ENCODE results near the gene SLC1A6.
A peak's percentile ranks its signal among the peaks of the same experiment; 100 is the strongest.
"Not testable (repeated sequence)": the region's sequence is repeated elsewhere in the genome, so short reads cannot be mapped to it uniquely, and the experiment has no call there.

Gene SLC1A6

DNA sequence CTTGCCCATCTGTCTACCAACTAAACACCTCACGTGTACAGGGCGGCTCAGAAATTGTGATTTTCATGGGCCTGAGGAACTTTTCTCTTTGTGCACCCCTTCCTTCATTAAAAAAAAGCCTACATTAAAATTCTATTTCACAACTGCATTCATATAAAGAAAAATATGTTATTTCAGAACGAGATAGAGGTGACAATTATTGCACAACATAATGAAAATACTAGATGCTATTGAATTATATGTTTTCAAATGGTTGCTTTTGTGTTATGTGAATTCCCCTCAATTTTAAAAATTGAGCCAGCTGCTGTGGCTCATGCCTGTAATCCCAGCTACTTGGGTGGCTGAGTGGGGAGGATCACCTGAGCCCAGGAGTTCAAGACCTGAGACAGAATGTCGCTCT, 5.2 kb downstream of the SLC1A6 start:
- Mint-ChIP-seq H3K4me3 (no peak overlapping the region), H3K9me3 (no peaks in the 10 kb centered on the region), H3K27ac (no peak overlapping the region), H3K4me1 (peaks cover 9% of the 10 kb centered on the region), H3K36me3 (no peaks in the 10 kb centered on the region)
- ATAC-seq (no peak), DNase-seq (ENCODE audit: low spot score in 2 of 2) (no peak)

DNA sequence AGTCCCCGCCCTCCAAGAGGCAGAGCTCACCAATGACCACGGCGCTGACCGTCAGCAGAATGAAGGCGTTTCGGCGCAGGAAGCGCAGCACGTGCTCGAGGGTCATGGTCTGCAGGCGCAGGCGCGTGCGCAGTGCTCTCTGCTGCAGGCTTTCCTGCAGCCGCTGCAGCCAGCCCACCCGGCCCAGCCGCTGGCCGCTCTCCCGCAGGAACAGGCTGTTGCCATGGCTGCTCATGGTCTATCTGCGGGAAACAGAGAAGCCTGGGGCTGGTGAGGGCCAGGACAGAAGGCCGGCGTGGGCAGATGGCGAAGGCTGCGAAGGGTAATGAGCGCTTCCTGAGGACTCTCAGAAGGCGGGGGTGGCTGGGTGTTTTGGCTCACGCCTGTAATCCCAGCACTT, 7.0 kb downstream of the SLC1A6 start:
- Mint-ChIP-seq H3K36me3 (no peaks in the 10 kb centered on the region), H3K9me3 (no peaks in the 10 kb centered on the region), H3K4me3 (no peak overlapping the region), H3K4me1 (no peaks in the 10 kb centered on the region), H3K27ac (no peak overlapping the region)
- DNase-seq (ENCODE audit: low spot score in 2 of 2) (no peak), ATAC-seq (no peak)

DNA sequence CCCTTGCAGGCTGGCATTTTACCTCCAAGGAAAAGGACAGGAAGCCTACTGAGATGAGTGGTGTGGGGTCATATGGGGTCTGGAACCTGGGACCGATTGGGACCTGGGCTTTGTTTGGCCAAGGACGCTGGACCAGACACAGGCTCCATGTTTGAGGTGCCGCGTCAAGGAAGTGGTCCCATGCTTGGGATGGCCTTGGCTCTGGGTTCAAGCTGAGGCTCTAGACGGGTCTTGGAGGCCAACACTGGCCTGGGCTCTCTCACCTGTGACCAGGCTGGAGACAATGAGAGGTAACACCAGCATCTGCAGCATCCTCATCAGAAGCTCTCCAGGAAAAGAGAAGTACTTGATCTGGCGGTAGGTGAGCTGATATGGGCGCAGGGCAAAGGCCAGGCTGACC, 8.2 kb downstream of the SLC1A6 start:
- H3K36me3 Mint-ChIP-seq = no peaks in the 10 kb centered on the region
- no peaks in the 10 kb centered on the region for H3K4me1 Mint-ChIP-seq
- H3K27ac Mint-ChIP-seq = no peak overlapping the region
- no peak overlapping the region for H3K4me3 Mint-ChIP-seq
- no peak for ATAC-seq
- no peaks in the 10 kb centered on the region for H3K9me3 Mint-ChIP-seq
- no peak for DNase-seq (ENCODE audit: low spot score in 2 of 2)

DNA sequence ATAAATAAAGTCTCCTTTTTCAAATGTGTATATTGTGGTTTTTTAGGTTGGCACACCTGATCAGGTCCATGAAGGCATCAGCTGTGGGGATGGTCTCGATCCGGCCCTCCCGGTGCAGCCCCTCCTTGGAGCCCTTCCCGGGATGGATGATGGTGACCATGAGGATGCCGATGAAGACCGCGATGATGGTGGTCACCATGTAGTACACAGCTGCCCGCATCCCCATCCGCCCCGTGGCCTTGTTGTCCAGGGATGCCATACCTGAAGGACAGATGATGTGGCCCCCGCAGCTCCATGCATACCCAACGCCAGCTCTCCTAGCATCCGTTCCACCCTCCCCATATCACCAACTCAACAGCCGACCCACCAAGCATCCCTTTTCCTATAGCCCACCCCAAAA, 11.4 kb downstream of the SLC1A6 start:
- Mint-ChIP-seq H3K27ac (no peak overlapping the region), H3K4me1 (no peaks in the 10 kb centered on the region), H3K4me3 (no peak overlapping the region), H3K36me3 (no peaks in the 10 kb centered on the region), H3K9me3 (no peaks in the 10 kb centered on the region)
- ATAC-seq (no peak), DNase-seq (ENCODE audit: low spot score in 2 of 2) (no peak)

DNA sequence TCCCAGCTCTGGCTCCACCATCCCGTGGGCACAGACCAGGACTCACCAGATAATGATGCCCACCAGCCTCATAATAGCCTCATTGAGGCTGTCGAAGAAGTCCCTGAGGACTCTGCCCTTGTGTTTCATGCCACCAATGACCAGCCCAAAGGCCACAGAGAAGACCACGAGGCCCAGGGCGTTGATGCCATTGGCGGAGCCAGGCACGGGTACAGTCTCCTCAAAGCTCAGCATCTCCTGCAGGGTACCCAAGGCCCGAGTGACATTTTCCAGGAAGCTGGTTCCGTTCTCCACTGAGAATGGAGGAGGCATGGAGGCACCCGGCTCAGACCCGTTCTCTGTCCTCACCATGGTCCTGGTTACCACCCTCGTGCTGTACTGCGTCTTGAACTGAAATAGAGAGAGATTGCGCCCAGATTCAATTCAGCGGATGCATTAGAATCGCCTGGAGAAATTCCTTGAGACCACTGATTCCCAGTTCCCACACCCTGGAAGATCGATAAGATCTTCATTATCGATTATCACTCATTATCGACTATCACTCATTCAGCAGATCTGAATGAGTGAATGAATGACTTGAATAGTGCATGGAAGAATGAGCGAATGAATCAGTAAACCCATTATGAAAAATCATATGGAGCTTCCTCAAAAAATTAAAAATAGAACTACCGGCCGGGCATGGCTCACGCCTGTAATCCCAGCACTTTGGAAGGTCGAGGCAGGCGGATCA, 17.5 kb downstream of the SLC1A6 start:
- Mint-ChIP-seq H3K36me3 (no peaks in the 10 kb centered on the region), H3K4me1 (no peaks in the 10 kb centered on the region), H3K27ac (no peak overlapping the region), H3K4me3 (no peak overlapping the region), H3K9me3 (peaks cover 9% of the 10 kb centered on the region)
- ATAC-seq = no peak
- no peak for DNase-seq (ENCODE audit: low spot score in 2 of 2)

DNA sequence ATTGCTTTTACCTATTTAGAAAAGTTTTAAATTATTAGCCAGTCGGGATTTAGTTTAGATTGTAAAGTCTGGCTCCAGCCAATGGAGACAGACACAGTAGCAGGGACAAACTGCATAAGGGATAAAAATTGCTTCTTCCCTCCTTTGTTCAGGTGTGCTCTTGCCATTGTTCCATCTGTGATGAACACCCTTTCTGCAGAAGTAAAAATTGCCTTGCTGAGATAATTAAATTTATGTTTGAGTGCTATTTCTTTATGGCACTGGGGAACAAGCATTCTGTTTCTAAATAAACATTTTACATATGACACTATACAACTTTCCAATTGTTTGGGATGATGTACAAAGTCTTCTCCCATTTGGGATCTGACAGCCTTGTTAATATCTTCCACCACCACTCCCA, 20.4 kb downstream of the SLC1A6 start:
- no peak overlapping the region for H3K4me3 Mint-ChIP-seq
- no peak for DNase-seq (ENCODE audit: low spot score in 2 of 2)
- ATAC-seq = no peak
- no peak overlapping the region for H3K27ac Mint-ChIP-seq
- H3K9me3 Mint-ChIP-seq = peaks cover 13% of the 10 kb centered on the region
- no peaks in the 10 kb centered on the region for H3K36me3 Mint-ChIP-seq
- H3K4me1 Mint-ChIP-seq = no peaks in the 10 kb centered on the region

DNA sequence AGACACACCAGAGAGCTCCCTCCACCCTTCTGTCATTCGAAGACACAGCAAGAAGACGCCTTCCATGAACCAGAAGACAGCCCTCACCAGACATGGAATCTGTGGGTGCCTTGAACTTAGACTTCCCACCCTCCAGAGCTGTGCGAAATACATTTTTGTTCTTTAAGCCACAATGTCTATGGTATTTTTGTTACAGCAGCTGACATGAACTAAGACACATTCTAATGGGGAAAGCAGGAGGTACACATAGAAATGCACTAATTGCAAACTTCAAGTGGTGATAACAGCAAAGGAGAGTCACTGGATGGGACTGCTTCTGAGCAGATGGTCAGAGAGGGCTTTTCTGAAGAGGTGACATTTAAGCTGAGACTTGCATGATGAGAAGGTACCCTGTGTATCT, 22.2 kb downstream of the SLC1A6 start:
- Mint-ChIP-seq H3K36me3 (no peaks in the 10 kb centered on the region), H3K4me1 (no peaks in the 10 kb centered on the region), H3K27ac (no peak overlapping the region), H3K9me3 (peaks cover 13% of the 10 kb centered on the region), H3K4me3 (no peak overlapping the region)
- ATAC-seq (no peak), DNase-seq (ENCODE audit: low spot score in 2 of 2) (peak in 1 of 2 donors; percentile 13)

DNA sequence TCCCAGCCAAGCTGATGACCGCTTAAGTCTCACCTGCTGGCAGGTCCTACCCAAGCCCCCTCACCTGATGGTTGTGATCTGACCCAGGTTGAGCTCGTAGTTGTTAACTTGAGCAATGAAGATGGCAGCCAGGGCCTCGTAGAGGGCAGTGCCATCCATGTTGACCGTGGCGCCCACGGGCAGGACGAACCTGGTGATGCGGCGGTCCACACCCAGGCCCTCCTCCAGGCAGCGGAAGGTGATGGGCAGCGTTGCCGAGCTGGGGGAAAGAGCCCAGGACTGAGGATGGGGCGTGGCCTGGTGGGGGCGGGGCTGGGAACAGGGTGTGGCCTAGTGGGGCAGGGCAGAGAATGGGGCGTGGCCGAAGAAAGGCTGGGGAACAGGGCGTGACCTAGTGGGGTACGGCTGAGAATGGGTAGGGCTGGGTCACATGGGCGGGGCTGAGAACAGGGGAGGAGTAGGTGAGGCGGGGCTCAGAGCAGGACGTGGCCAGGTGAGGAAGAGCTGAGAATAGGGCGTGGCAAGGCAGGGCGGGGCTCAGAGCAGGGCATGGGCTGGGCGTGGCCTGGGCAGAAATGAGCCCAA, 25.5 kb downstream of the SLC1A6 start:
- no peak overlapping the region for H3K4me3 Mint-ChIP-seq
- ATAC-seq = no peak
- H3K36me3 Mint-ChIP-seq = no peaks in the 10 kb centered on the region
- H3K9me3 Mint-ChIP-seq = peaks cover 8% of the 10 kb centered on the region
- DNase-seq (ENCODE audit: low spot score in 2 of 2) = peak in 1 of 2 donors; percentile 38
- no peak overlapping the region for H3K27ac Mint-ChIP-seq
- H3K4me1 Mint-ChIP-seq = no peaks in the 10 kb centered on the region

DNA sequence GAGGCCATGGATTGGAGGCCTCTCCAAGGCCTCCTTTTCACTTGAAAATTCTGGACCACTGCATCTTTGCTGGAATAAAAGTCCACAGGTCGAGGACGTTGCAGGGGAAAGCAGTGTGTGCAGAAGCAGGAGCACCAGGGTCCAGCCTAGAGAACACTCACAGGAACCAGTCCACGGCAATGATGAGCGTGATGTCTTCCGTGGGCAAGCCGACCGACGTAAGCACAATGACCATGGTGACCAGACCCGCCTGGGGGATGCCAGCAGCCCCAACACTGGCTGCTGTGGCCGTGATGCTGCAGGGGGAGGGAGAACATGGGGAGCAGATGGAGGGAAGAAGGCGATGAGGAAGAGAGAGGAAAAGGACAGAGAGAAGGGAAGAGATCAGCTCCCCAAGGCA, 26.9 kb downstream of the SLC1A6 start:
- Mint-ChIP-seq H3K36me3 (no peaks in the 10 kb centered on the region), H3K4me3 (no peak overlapping the region), H3K4me1 (no peaks in the 10 kb centered on the region), H3K9me3 (peaks cover 8% of the 10 kb centered on the region), H3K27ac (no peak overlapping the region)
- no peak for ATAC-seq
- DNase-seq (ENCODE audit: low spot score in 2 of 2) = no peak

DNA sequence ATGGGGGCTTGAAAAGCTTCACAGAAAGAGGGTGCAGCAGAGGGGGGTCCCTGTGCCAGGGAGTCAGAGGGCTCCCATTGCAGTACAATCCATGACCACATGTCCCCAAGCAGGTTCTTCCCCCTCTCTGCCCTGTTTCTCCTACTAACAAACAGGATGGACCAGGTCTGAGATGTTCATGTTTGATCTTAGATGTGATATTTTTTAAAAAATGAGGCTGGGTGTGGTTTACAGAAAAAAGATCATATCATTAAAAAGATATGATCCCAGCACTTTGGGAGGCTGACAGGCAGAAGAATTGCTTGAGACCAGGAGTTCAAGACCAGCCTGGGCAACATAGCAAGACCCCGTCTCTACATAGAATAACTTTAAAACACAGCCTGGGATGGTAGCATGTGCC, 29.2 kb downstream of the SLC1A6 start:
- H3K27ac Mint-ChIP-seq = no peak overlapping the region
- no peaks in the 10 kb centered on the region for H3K9me3 Mint-ChIP-seq
- no peak overlapping the region for H3K4me3 Mint-ChIP-seq
- H3K4me1 Mint-ChIP-seq = no peaks in the 10 kb centered on the region
- no peaks in the 10 kb centered on the region for H3K36me3 Mint-ChIP-seq
- no peak for DNase-seq (ENCODE audit: low spot score in 2 of 2)
- no peak for ATAC-seq

DNA sequence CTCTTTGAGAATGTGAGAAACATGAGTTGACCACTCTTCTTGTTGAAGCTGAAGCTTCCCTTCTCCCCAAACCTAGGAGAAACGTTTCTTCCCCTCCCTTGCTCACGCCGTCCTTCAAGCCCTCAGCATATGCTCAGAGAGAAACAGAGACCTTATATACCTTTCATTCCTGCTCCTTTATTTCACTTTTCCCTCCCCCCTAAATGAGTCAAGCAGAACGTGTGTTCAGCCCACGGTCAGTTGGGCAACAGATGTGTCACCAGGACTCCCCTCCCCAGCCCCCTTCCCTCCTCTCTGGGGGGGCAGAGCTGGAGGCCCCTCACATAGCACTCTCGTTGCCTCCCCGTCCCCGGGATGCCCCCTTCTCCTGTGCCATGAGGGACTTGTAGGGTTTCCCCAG, 29.8 kb downstream of the SLC1A6 start:
- no peak overlapping the region for H3K27ac Mint-ChIP-seq
- peak in 1 of 2 donors; percentile 32 for DNase-seq (ENCODE audit: low spot score in 2 of 2)
- no peak overlapping the region for H3K4me3 Mint-ChIP-seq
- no peaks in the 10 kb centered on the region for H3K36me3 Mint-ChIP-seq
- no peaks in the 10 kb centered on the region for H3K4me1 Mint-ChIP-seq
- H3K9me3 Mint-ChIP-seq = no peaks in the 10 kb centered on the region
- no peak for ATAC-seq

DNA sequence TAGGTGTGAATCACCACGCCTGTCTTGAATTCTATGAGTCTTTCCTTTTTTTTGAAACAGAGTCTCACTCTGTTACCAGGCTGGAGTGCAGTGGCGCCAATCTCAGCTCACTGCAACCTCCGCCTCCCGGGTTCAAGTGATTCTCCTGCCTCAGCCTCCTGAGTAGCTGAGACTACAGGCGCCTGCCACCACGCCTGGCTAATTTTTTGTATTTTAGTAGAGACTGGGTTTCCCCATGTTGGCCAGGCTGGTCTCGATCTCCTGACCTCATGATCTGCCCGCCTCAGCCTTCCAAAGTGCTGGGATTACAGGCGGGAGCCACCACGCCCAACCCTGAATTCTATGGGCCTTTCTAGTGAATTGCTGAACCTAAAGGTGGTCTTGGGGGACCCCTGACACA, 30.3 kb downstream of the SLC1A6 start:
- not testable (repeated sequence) for ATAC-seq, H3K27ac Mint-ChIP-seq, H3K9me3 Mint-ChIP-seq, H3K4me3 Mint-ChIP-seq, H3K36me3 Mint-ChIP-seq, H3K4me1 Mint-ChIP-seq
- peak in 1 of 2 donors; percentile 8 for DNase-seq (ENCODE audit: low spot score in 2 of 2)

DNA sequence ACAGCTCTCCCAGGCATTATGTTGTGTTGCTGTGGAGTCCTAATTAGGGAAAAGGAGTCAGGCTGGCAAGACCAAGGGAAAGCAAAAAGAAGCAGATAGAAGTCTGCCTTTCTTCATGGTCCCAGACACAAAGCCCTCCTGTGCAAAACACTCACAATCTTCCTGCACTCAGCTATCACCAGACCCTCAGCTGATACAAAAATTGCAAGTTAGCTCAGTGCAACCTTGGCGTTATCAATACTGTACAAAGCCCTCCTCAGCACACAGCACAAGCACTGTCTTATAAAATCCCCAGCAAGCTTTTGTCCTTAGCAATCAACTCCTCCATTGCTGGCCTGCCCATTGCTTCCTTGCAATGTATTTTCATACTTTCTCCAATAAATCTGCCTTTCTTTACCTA, 35.2 kb downstream of the SLC1A6 start:
- Mint-ChIP-seq H3K27ac (no peak overlapping the region), H3K4me3 (no peak overlapping the region), H3K9me3 (no peaks in the 10 kb centered on the region), H3K4me1 (no peaks in the 10 kb centered on the region), H3K36me3 (no peaks in the 10 kb centered on the region)
- ATAC-seq (no peak), DNase-seq (ENCODE audit: low spot score in 2 of 2) (peak in 1 of 2 donors; percentile 17)

DNA sequence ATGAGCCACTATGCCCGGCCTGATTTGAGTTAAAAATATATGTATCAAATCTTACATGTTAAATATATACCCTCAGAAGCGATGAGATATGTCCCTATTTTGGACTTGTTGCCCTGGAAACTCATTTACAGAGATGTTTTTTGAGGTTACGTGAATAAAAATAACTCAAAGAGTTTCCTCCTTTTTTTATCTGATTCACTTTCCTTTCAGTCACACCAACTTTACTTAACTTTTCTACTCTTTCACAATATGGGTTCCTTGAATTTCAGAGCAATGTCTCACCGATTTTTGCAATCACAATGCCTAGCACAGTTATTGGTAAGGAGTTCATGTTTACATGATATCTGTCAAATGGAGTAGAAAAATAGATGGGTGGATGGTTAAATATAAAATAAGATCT, 36.1 kb downstream of the SLC1A6 start:
- DNase-seq (ENCODE audit: low spot score in 2 of 2) = no peak
- no peaks in the 10 kb centered on the region for H3K9me3 Mint-ChIP-seq
- no peak overlapping the region for H3K27ac Mint-ChIP-seq
- no peaks in the 10 kb centered on the region for H3K4me1 Mint-ChIP-seq
- no peaks in the 10 kb centered on the region for H3K36me3 Mint-ChIP-seq
- ATAC-seq = no peak
- no peak overlapping the region for H3K4me3 Mint-ChIP-seq

DNA sequence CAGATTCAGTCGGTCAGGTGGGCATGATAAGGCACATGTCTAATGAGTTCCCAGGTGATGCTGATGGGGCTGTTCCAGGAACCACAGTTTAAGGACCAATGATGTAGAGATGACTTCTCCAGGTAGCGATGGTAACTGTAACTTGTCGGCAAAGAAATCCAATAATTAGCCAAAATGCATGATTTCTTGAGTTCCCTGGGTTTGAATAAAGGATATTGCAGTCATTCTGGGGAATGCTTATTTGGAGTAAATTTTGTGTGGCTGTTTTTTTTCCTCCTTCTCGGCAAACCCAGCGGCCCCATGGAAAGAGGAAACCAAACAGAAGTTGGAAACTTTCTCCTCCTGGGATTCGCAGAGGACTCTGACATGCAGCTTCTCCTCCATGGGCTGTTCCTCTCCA, 38.5 kb downstream of the SLC1A6 start, which contains the start of gene OR7C2:
OR7C2 (plus strand) TSS at position 301 of the 400 bp plus-strand sequence; CDS start at position 301, 0 bp downstream.
- H3K4me3 Mint-ChIP-seq = no peak within 1 kb of the TSS
- no peak for ATAC-seq
- DNase-seq (ENCODE audit: low spot score in 2 of 2) = no peak
- H3K27ac Mint-ChIP-seq = no peak within 1 kb of the TSS
- no peaks in the 10 kb centered on the region for H3K9me3 Mint-ChIP-seq
- H3K4me1 Mint-ChIP-seq = no peaks in the 10 kb centered on the region
- H3K36me3 Mint-ChIP-seq = no peaks in the 10 kb centered on the region

DNA sequence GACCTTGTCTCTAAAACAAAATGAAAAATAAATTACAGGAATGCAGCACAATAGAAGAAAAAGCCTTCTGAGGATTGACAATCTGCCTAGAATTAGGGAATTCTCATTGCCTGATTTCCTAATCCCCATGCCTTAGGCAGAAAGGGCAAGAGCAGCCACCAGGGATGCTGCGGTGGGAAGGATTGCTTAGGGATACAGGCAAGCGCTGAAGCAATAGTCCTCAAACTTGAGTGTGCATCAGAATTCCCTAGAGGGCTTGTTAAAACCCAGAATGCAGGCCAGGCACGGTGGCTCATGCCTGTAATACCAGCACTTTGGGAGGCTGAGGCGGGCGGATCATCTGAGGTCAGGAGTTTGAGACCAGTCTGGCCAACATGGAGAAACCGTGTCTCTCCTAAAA, 39.4 kb downstream of the SLC1A6 start:
- Mint-ChIP-seq H3K4me1 (no peaks in the 10 kb centered on the region), H3K9me3 (no peaks in the 10 kb centered on the region), H3K4me3 (no peak overlapping the region), H3K36me3 (no peaks in the 10 kb centered on the region), H3K27ac (no peak overlapping the region)
- DNase-seq (ENCODE audit: low spot score in 2 of 2) (peak in 1 of 2 donors; percentile 18), ATAC-seq (no peak)

Measured in stimulated activated effector memory CD8-positive, alpha-beta T cell treated with anti-CD3 and anti-CD28 coated beads, Interleukin-12 subunit alpha, Interleukin-12 subunit beta, amount 100 ng/mL, for 72 hours (primary cell).